H1 (cell line): ENCODE measurements around the gene PGAM5. TPM values are rescaled to one million over a fixed set of nuclear protein-coding genes. Genes with fewer than 3 reads are reported as not detected.

Experiments
- ASH2L ChIP-seq: fragments of 200-600, 300-600 bp; sonication (generic); IDR thresholded peaks from one replicate; pipeline ENCODE4 v1.7.1; 2017; ENCODE audit warnings: low read length
- POLR2A ChIP-seq, 2 experiments: IDR thresholded peaks; 1 replicate in 1 of 2; 2 replicates in 1 of 2; pipeline ENCODE4 v1.6.1; 2011; ENCODE audit warnings: low read depth in 2 of 2, low read length in 2 of 2, mild to moderate bottlenecking in 2 of 2; ENCODE audit errors: control extremely low read depth in 1 of 2
- polyA plus RNA-seq, 7 experiments: library from polyadenylated mRNA; depleted of rRNA in 3 of 7; stranded (reverse) in 5 of 7; unstranded in 2 of 7; fragments of >200 nt in 5 of 7; fragments of 200-250 nt in 2 of 7; gene quantifications; 1 replicate in 5 of 7; 2 replicates in 1 of 7; 4 replicates in 1 of 7; pipeline versions ENCODE4 v1.2.1 to v1.2.3, GENCODE V29; 2011 to 2013; ENCODE audit warnings: missing spikeins in 2 of 7, mixed read lengths in 2 of 7
- total RNA-seq: library from RNA; stranded (reverse); fragmentation: NEBNext Ultra II Directional; extraction: Animal tissue kit (Norgen Biotek cat#: 25700); gene quantifications from 2 replicates; pipeline ENCODE4 v1.2.1, GENCODE V29; 2021

Gene PGAM5
- total and polyA plus RNA-seq, 2 of the 8 experiments (the other 6 are each of a cell fraction or from before 2014, with no cell fraction given): 66.4 to 84.0 TPM

GRCh38 chr12:132698341-132698740 lies 12.3 kb upstream of the PGAM5 start (continued):
- TF ChIP-seq ASH2L: no peak
- no peak for TF ChIP-seq POLR2A (IDR thresholded peaks at IDR 0.05; ENCODE audit: control extremely low read depth in 1 of 2, low read depth in 2 of 2, low read length in 2 of 2)
- TF ChIP-seq, all 59 proteins: peak for 0
